Liver (tissue), 3 donors: ENCODE data around the gene SNX10.

Source experiments
- CTCF ChIP-seq: fragments of 150-350 bp; IDR thresholded peaks from 2 replicates; pipeline ENCODE4 v1.5.1; 2017; ENCODE audit warnings: improper control_type of control experiment, low read depth, low read length; ENCODE audit not compliant: missing input control
- EGR1 ChIP-seq, 2 donors: IDR thresholded peaks; 2 replicates each; pipeline ENCODE4 v1.6.1; 2016 to 2018; ENCODE audit warnings: antibody characterized with exemption in 2 of 2, low read depth in 2 of 2
- NR2F2 ChIP-seq: IDR thresholded peaks from 2 replicates; pipeline ENCODE4 v1.6.1; 2016; ENCODE audit warnings: antibody characterized with exemption
- RAD21 ChIP-seq, 2 donors: IDR thresholded peaks; 2 replicates each; pipeline ENCODE4 v1.6.1; 2016; ENCODE audit warnings: antibody characterized with exemption in 2 of 2, mild to moderate bottlenecking in 2 of 2
- TF ChIP-seq, protein P1 (sequence below): IDR thresholded peaks from 2 replicates; pipeline ENCODE4 v1.6.1; 2016; ENCODE audit warnings: antibody characterized with exemption
- donor health status: healthy.
- donor health status: healthy.

- TF ChIP-seq CTCF = no peak
- TF ChIP-seq RAD21 (IDR thresholded peaks at IDR 0.05) = no peak
- TF ChIP-seq, protein P1, sequence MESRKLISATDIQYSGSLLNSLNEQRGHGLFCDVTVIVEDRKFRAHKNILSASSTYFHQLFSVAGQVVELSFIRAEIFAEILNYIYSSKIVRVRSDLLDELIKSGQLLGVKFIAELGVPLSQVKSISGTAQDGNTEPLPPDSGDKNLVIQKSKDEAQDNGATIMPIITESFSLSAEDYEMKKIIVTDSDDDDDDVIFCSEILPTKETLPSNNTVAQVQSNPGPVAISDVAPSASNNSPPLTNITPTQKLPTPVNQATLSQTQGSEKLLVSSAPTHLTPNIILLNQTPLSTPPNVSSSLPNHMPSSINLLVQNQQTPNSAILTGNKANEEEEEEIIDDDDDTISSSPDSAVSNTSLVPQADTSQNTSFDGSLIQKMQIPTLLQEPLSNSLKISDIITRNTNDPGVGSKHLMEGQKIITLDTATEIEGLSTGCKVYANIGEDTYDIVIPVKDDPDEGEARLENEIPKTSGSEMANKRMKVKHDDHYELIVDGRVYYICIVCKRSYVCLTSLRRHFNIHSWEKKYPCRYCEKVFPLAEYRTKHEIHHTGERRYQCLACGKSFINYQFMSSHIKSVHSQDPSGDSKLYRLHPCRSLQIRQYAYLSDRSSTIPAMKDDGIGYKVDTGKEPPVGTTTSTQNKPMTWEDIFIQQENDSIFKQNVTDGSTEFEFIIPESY = no peak
- no peak for TF ChIP-seq NR2F2
- no peak for TF ChIP-seq EGR1 (IDR thresholded peaks at IDR 0.05; ENCODE audit: low read depth in 2 of 2)
Observed at GRCh38 chr7:26293569-26294308, 2.1 kb downstream of the SNX10 start.
